ENCODE measurements around the gene SYPL2. TPM values are rescaled to one million over a fixed set of nuclear protein-coding genes. Genes with fewer than 3 reads are reported as not detected.

SYPL2 gene
- total and polyA plus RNA-seq, 2 donors (not counting 1 experiment from before 2014, with no cell fraction given): 1.7 to 1.8 TPM

- TF ChIP-seq CTCF (conservative IDR thresholded peaks at IDR 0.05 in 1 of 2, IDR thresholded peaks at IDR 0.05 in 1 of 2; ENCODE audit: low read depth in 1 of 2, low read length in 2 of 2): no peak
- TF ChIP-seq EZH2 (IDR thresholded peaks at IDR 0.05; ENCODE audit: low read length, missing control alignments): no peak
- Histone ChIP-seq H3K27ac (ENCODE audit: insufficient read depth, low read length) (no peak overlapping the region), H3K79me2 (ENCODE audit: control insufficient read depth, insufficient read depth, low read length) (no peaks in the 10 kb centered on the region), H3K27me3 (ENCODE audit: control insufficient read depth, insufficient read depth, low read length) (peaks cover 4% of the 10 kb centered on the region), H3K4me3 (replicated peaks in 1 of 4; ENCODE audit: control extremely low read depth in 1 of 4, insufficient read depth in 1 of 4, low read depth in 3 of 4, low read length in 4 of 4) (no peak overlapping the region), H4K20me1 (ENCODE audit: control insufficient read depth, extremely low read depth, insufficient read depth, low read length) (no peaks in the 10 kb centered on the region), H3K4me2 (ENCODE audit: extremely low read depth, insufficient read depth, low read length) (no peak overlapping the region), H3K9me3 (ENCODE audit: control insufficient read depth, insufficient read depth, low read depth, low read length) (no peaks in the 10 kb centered on the region), H3K9ac (ENCODE audit: insufficient read depth, low read length) (no peak overlapping the region), H2AFZ (ENCODE audit: low read length) (no peak overlapping the region), H3K36me3 (ENCODE audit: control insufficient read depth, insufficient read depth, low read length) (no peaks in the 10 kb centered on the region), H3K4me1 (ENCODE audit: control insufficient read depth, extremely low read depth, insufficient read depth, low read length) (peaks cover 2% of the 10 kb centered on the region)
- DNase-seq (ENCODE audit: low read depth in 2 of 2): no peak
These were observed 65.0 kb downstream of the SYPL2 start for GRCh38 chr1:109531380-109531779.

Other genes with a start within 250 kb of the SYPL2 start
- 3.1 and 3.5 TPM in 2 replicates for gene CELSR2, start 217.0 kb upstream of the SYPL2 start, total RNA-seq
- gene CELSR2, start 217.0 kb upstream of the SYPL2 start, polyA plus RNA-seq: 0.67 and 1.2 TPM in 2 replicates
- 4.1 and 8.3 TPM in 2 replicates for gene PSRC1, start 183.4 kb upstream of the SYPL2 start, total RNA-seq
- gene PSRC1, start 183.4 kb upstream of the SYPL2 start, polyA plus RNA-seq: 9.9 and 18.5 TPM in 2 replicates
- gene MYBPHL, start 159.5 kb upstream of the SYPL2 start, total RNA-seq: not detected in 2 replicates
- not detected in 2 replicates for gene MYBPHL, start 159.5 kb upstream of the SYPL2 start, polyA plus RNA-seq
- 12.8 and 37.5 TPM in 2 replicates for gene SORT1, start 68.6 kb upstream of the SYPL2 start, total RNA-seq
- 17.0 and 27.5 TPM in 2 replicates for gene SORT1, start 68.6 kb upstream of the SYPL2 start, polyA plus RNA-seq
- 39.0 and 41.0 TPM in 2 replicates for gene PSMA5, start 40.1 kb upstream of the SYPL2 start, total RNA-seq
- gene PSMA5, start 40.1 kb upstream of the SYPL2 start, polyA plus RNA-seq: 142 and 145 TPM in 2 replicates
- gene ATXN7L2, start 17.4 kb downstream of the SYPL2 start, total RNA-seq: 1.5 and 2.0 TPM in 2 replicates
- 0.86 and 1.6 TPM in 2 replicates for gene ATXN7L2, start 17.4 kb downstream of the SYPL2 start, polyA plus RNA-seq
- gene CYB561D1, start 27.5 kb downstream of the SYPL2 start, total RNA-seq: 5.1 and 6.6 TPM in 2 replicates
- gene CYB561D1, start 27.5 kb downstream of the SYPL2 start, polyA plus RNA-seq: 4.7 and 5.1 TPM in 2 replicates
- 1.8 and 2.5 TPM in 2 replicates for gene AMIGO1, start 43.2 kb downstream of the SYPL2 start, total RNA-seq
- 0.40 and 0.57 TPM in 2 replicates for gene AMIGO1, start 43.2 kb downstream of the SYPL2 start, polyA plus RNA-seq
- gene GPR61, start 73.3 kb downstream of the SYPL2 start, total RNA-seq: 0.26 TPM in 1 of 2 replicates, not detected in the other
- 0.01 TPM in 1 of 2 replicates, not detected in the other for gene GPR61, start 73.3 kb downstream of the SYPL2 start, polyA plus RNA-seq
- 10.3 and 11.4 TPM in 2 replicates for gene GNAI3, start 82.1 kb downstream of the SYPL2 start, total RNA-seq
- 12.9 and 14.4 TPM in 2 replicates for gene GNAI3, start 82.1 kb downstream of the SYPL2 start, polyA plus RNA-seq
- gene GNAT2, start 153.1 kb downstream of the SYPL2 start, total RNA-seq: under 0.01 and 0.17 TPM in 2 replicates
- gene GNAT2, start 153.1 kb downstream of the SYPL2 start, polyA plus RNA-seq: 0.22 and 0.35 TPM in 2 replicates
- gene AMPD2, start 153.3 kb downstream of the SYPL2 start, total RNA-seq: 40.6 and 51.9 TPM in 2 replicates
- gene AMPD2, start 153.3 kb downstream of the SYPL2 start, polyA plus RNA-seq: 23.0 and 31.1 TPM in 2 replicates
- gene GSTM4, start 189.6 kb downstream of the SYPL2 start, total RNA-seq: 10.5 and 17.7 TPM in 2 replicates
- gene GSTM4, start 189.6 kb downstream of the SYPL2 start, polyA plus RNA-seq: 30.5 and 30.8 TPM in 2 replicates
- 21.1 and 28.2 TPM in 2 replicates for gene GSTM2, start 201.5 kb downstream of the SYPL2 start, total RNA-seq
- 67.7 and 71.1 TPM in 2 replicates for gene GSTM2, start 201.5 kb downstream of the SYPL2 start, polyA plus RNA-seq
- gene GSTM1, start 221.3 kb downstream of the SYPL2 start, total RNA-seq: 14.4 TPM in 1 of 2 replicates, not detected in the other
- gene GSTM1, start 221.3 kb downstream of the SYPL2 start, polyA plus RNA-seq: 0.55 and 38.0 TPM in 2 replicates
- 16.4 and 21.6 TPM in 2 replicates for gene GSTM5, start 245.7 kb downstream of the SYPL2 start, total RNA-seq
- 6.1 and 7.5 TPM in 2 replicates for gene GSTM5, start 245.7 kb downstream of the SYPL2 start, polyA plus RNA-seq